Measurements from ENCODE around the gene AIPL1. TPM values are rescaled to one million over a fixed set of nuclear protein-coding genes. Genes with fewer than 3 reads are reported as not detected.

Gene AIPL1
- total and polyA plus RNA-seq, 10 of the 15 experiments (the other 5 are each of a cell fraction or from before 2014, with no cell fraction given): not detected

DNA sequence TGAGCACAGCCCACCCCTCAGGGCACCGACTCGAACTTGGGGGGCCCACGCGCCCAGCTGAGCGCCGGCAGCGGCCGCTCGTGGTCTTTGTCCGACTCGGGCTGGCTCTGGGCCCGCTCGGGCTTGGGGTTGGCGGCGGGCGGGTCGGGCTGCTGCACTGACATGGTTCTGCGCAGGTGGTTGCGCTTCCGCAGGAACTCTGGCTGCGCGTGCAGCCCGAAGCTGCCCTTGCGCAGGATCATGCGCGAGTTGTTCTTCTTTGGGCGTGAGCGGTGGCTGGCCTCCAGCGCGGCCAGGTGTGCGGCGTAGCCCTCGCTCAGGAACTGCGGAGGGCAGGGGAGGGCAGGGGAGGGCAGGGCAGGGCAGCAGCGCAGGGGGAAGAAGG, 20.4 kb upstream of the AIPL1 start:
- DNase-seq (ENCODE audit: low read depth, low spot score): no peak
- BruUV-seq (replicated peaks): no TSS peak

DNA sequence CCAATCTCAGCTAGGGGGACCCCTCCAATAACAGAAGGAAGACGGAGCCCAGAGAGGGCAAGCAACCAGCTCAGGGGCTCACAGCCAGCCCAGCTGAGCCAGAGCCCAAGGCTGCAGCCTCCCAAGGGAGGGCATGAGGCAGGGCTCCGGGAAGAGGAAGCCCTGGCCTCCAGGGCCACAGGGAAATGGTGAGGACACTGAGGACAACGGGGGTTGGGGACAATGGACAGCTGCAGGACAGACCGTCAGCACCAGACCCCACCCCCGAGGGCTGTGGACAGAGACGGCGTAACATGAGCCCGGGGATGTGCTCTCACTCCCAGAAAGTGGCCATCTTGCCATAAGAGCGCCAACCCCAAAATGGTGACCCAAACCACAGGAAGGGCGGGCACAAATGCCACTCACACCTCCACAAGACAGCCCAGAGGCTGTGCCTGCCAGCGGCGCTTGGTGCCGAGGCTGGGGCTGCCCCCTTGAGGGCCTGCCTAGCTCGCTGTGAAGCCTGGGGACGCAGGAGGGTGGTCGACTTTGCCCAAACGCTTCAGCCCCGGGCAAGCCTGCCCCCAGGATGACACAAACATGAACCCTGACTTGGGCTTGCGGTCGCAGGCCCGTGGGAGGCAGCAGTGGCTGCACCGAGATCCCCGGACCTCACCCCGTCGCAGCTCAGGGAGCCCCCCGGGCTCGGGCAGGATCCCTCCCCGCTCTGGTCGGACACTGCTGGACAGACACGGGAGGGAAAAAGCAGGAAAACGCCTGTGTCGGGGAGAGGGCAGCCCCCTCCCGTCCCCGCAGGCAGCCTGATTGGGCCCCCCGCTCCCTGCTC, 19.8 kb upstream of the AIPL1 start:
- H3K4me2 ChIP-seq (ENCODE audit: control insufficient read depth, insufficient read depth): peak overlapping the region; percentile 62
- H3K27ac ChIP-seq (ENCODE audit: control insufficient read depth, insufficient read depth): no peak overlapping the region

More for the DNA sequence above, 20.4 kb upstream of the AIPL1 start:
- Histone ChIP-seq H3K9me3 (replicated peaks; ENCODE audit: control insufficient read depth, insufficient read depth, low read length) (no peaks in the 10 kb centered on the region), H3K4me2 (ENCODE audit: control insufficient read depth, insufficient read depth) (peak overlapping the region; percentile 62), H3K4me1 (ENCODE audit: control insufficient read depth, insufficient read depth, low read length) (peaks cover 34% of the 10 kb centered on the region), H2AFZ (ENCODE audit: control insufficient read depth, low read depth, low read length) (peak overlapping the region; percentile 55), H3K36me3 (ENCODE audit: control insufficient read depth in 2 of 2, insufficient read depth in 2 of 2, low read length in 1 of 2) (no peaks in the 10 kb centered on the region), H3K27me3 (replicated peaks in 1 of 2; ENCODE audit: control insufficient read depth in 2 of 2, insufficient read depth in 2 of 2, low read length in 1 of 2) (no peaks in the 10 kb centered on the region; a peak in 1 of 4 replicates), H3K4me3 (peak overlapping the region; percentile 28; the same call in 1 of the 2 replicates), H3K79me2 (ENCODE audit: control insufficient read depth, insufficient read depth, low read length) (no peaks in the 10 kb centered on the region), H3K27ac (ENCODE audit: control insufficient read depth, insufficient read depth) (no peak overlapping the region), H3K9ac (ENCODE audit: control insufficient read depth, insufficient read depth, low read length) (no peak overlapping the region), H4K20me1 (ENCODE audit: control insufficient read depth, insufficient read depth) (no peaks in the 10 kb centered on the region)
- SMC1A ChIA-PET (ENCODE audit: uncharacterized antibody, unreplicated experiment): no interaction called here
- RAD21 ChIA-PET (ENCODE audit: unreplicated experiment): no interaction called here
- ATAC-seq (no peak), FAIRE-seq (no peak)
- POLR2A ChIA-PET: no interaction called here
- intact Hi-C loops (cut with micrococcal nuclease; ENCODE audit: unreplicated experiment): no loop called here
- peak; percentile 50 for TF ChIP-seq NRF1 (conservative IDR thresholded peaks at IDR 0.05; ENCODE audit: low read depth, low read length)
- peak; percentile 55; the same call in 1 of the 2 replicates for TF ChIP-seq GABPA (IDR thresholded peaks at IDR 0.05; ENCODE audit: low read depth)
- no peak for TF ChIP-seq HDGF (IDR thresholded peaks at IDR 0.05)
- TF ChIP-seq BHLHE40 (IDR thresholded peaks at IDR 0.05; ENCODE audit: borderline replicate concordance in 1 of 2, low read depth in 2 of 2, low read length in 1 of 2): peak in 1 of 2 experiments; percentile 54; a peak in 1 of 4 replicates
- no peak for TF ChIP-seq SREBF2 (IDR thresholded peaks at IDR 0.05; ENCODE audit: low read length)
- 0 out of 2 replicates have a peak, but pooled peaks have one; percentile 29 for TF ChIP-seq TCF3 (IDR thresholded peaks at IDR 0.05; ENCODE audit: borderline replicate concordance, insufficient read depth, low read depth, low read length)
- 0 out of 2 replicates have a peak, but pooled peaks have one; percentile 28 for TF ChIP-seq IKZF1 (conservative IDR thresholded peaks at IDR 0.05)
- no peak for TF ChIP-seq DPF2 (IDR thresholded peaks at IDR 0.05)
- TF ChIP-seq POLR2A (IDR thresholded peaks at IDR 0.05; ENCODE audit: low read depth, low read length): 0 out of 2 replicates have a peak, but pooled peaks have one; percentile 56
- CTCF ChIA-PET: no interaction called here
- WGBS (ENCODE audit: insufficient coverage, insufficient replicate concordance, low lambda C conversion rate, missing lambda C conversion rate): under 1% methylated on average over 28 of the region's 35 CpGs
- in situ Hi-C loops (cut with MboI): no loop called here

More for the DNA sequence above, 19.8 kb upstream of the AIPL1 start:
- no peaks in the 10 kb centered on the region for H3K79me2 ChIP-seq (ENCODE audit: control insufficient read depth, insufficient read depth, low read length)
- no peak for FAIRE-seq
- 20% methylated on average over 34 of the region's 35 CpGs for WGBS (ENCODE audit: insufficient coverage, insufficient replicate concordance, low lambda C conversion rate, missing lambda C conversion rate)
- H3K27me3 ChIP-seq (replicated peaks in 1 of 2; ENCODE audit: control insufficient read depth in 2 of 2, insufficient read depth in 2 of 2, low read length in 1 of 2): no peaks in the 10 kb centered on the region; a peak in 1 of 4 replicates
- ChIA-PET RAD21 (ENCODE audit: unreplicated experiment) (no interaction called here), CTCF (no interaction called here), POLR2A (no interaction called here), SMC1A (ENCODE audit: uncharacterized antibody, unreplicated experiment) (no interaction called here)
- BruUV-seq (replicated peaks): no TSS peak
- H3K9me3 ChIP-seq (replicated peaks; ENCODE audit: control insufficient read depth, insufficient read depth, low read length): no peaks in the 10 kb centered on the region
- no peak for DNase-seq (ENCODE audit: low read depth, low spot score)
- no peaks in the 10 kb centered on the region for H3K36me3 ChIP-seq (ENCODE audit: control insufficient read depth in 2 of 2, insufficient read depth in 2 of 2, low read length in 1 of 2)
- no peak for ATAC-seq
- in situ Hi-C loops (cut with MboI): no loop called here
- no peaks in the 10 kb centered on the region for H4K20me1 ChIP-seq (ENCODE audit: control insufficient read depth, insufficient read depth)
- H3K4me1 ChIP-seq (ENCODE audit: control insufficient read depth, insufficient read depth, low read length): peaks cover 40% of the 10 kb centered on the region
- no peak overlapping the region for H3K9ac ChIP-seq (ENCODE audit: control insufficient read depth, insufficient read depth, low read length)
- H3K4me3 ChIP-seq: peak overlapping the region; percentile 28; the same call in 1 of the 2 replicates
- TF ChIP-seq SREBF2 (IDR thresholded peaks at IDR 0.05; ENCODE audit: low read length): no peak
- peak; percentile 26; the same call in 1 of the 2 replicates for TF ChIP-seq RUNX3 (IDR thresholded peaks at IDR 0.05; ENCODE audit: low read length)
- TF ChIP-seq ETV6 (conservative IDR thresholded peaks at IDR 0.05 in 1 of 2, IDR thresholded peaks at IDR 0.05 in 1 of 2; ENCODE audit: borderline replicate concordance in 1 of 2, low read depth in 1 of 2): no peak
- 0 out of 2 replicates have a peak, but pooled peaks have one; percentile 20 for TF ChIP-seq YY1 (IDR thresholded peaks at IDR 0.05; ENCODE audit: low read depth, low read length)
- H2AFZ ChIP-seq (ENCODE audit: control insufficient read depth, low read depth, low read length): peak overlapping the region; percentile 55
- intact Hi-C loops (cut with micrococcal nuclease; ENCODE audit: unreplicated experiment): no loop called here
